Measurements from ENCODE around the gene LCA5.

The LCA5 gene

DNA sequence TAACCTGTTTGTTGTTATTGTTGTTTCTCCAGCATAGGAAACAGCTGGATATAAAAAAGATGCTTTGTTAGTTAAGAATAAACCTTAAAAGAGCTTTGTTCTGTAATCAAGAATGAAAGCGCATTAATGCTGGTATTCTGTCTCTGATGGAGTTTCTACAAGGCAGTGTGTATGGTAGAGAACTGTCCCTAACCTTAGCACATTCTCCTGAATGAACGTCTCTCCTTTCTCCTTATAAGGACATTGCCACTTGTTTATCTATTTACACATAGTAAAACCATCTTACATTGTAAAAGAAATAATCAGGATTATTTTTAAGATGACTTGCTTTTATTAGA is 33.8 kb upstream of the LCA5 start:
- Histone ChIP-seq H3K27me3 (no peaks in the 10 kb centered on the region), H3K4me3 (ENCODE audit: low read depth, low read length) (peak overlapping the region; percentile 39), H3K4me1 (no peaks in the 10 kb centered on the region), H3K9me3 (no peaks in the 10 kb centered on the region), H3K36me3 (no peaks in the 10 kb centered on the region)
- TF ChIP-seq, protein P1, sequence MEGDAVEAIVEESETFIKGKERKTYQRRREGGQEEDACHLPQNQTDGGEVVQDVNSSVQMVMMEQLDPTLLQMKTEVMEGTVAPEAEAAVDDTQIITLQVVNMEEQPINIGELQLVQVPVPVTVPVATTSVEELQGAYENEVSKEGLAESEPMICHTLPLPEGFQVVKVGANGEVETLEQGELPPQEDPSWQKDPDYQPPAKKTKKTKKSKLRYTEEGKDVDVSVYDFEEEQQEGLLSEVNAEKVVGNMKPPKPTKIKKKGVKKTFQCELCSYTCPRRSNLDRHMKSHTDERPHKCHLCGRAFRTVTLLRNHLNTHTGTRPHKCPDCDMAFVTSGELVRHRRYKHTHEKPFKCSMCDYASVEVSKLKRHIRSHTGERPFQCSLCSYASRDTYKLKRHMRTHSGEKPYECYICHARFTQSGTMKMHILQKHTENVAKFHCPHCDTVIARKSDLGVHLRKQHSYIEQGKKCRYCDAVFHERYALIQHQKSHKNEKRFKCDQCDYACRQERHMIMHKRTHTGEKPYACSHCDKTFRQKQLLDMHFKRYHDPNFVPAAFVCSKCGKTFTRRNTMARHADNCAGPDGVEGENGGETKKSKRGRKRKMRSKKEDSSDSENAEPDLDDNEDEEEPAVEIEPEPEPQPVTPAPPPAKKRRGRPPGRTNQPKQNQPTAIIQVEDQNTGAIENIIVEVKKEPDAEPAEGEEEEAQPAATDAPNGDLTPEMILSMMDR (IDR thresholded peaks at IDR 0.05; ENCODE audit: low read depth, low read length) = no peak
- DNase-seq = no peak

DNA sequence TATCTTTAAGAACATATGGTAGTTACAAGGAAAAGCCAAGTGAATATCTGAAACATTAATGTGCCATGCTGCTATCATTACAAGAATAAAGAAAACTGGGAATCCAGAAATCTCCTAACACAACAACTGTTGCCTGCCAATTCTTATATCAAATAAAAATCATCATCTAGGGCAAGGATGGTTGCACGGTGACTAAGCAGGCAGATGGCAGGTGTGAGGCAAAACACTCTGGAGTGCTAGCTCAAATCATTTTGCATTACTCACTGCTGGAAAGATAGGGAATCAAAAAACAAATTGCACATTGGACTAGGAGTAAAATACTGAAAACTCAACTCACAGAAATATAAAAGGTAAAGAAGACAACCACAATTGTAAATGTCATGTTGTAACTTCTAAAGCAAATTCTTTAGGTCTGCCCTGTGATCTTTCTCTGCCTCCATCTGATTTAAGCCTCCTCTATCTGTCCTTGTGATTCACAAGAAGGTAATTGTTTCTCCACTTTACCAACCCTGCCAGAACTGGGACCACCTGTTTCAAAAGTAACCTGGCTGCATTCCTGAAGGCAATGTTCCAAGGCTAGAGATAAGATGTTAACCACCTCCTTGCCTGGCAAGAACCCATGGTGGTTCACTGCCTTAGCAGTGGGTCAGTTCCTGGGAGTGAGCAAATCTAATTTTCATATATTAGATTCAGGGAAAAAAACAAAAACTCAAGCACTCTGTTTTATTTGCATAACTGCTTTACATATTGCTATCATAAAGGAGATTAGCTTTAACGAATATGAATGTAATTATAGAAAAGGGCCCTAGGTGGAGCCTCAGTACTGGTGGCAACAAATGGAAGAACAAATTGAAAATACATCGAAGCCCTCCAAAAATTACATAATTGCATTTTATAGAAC is 33.1 kb upstream of the LCA5 start:
- H3K27me3 ChIP-seq = no peaks in the 10 kb centered on the region
- H3K4me1 ChIP-seq = no peaks in the 10 kb centered on the region
- TF ChIP-seq, protein P1 (IDR thresholded peaks at IDR 0.05; ENCODE audit: low read depth, low read length) = peak; percentile 74
- H3K4me3 ChIP-seq (ENCODE audit: low read depth, low read length) = peak overlapping the region; percentile 39
- H3K9me3 ChIP-seq = no peaks in the 10 kb centered on the region
- DNase-seq = no peak
- no peaks in the 10 kb centered on the region for H3K36me3 ChIP-seq

DNA sequence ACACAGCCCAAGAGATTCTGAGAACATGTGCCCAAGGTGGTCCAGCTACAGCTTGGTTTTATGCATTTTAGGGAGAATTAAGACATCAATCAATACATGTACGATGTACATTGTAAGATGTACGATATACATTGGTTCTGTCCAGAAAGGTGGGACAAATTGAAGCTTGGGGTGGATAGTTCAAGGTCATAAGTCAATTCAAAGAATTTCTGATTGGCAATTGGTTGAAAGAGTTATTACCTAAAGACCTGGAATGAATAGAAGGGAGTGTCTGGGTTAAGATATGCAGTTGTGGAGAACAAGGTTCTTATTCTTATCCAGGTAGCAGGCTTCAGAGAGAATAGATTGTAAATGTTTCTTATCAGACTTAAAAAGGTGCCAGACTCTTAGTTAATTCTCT is 31.8 kb upstream of the LCA5 start:
- no peaks in the 10 kb centered on the region for H3K36me3 ChIP-seq
- H3K4me1 ChIP-seq = no peaks in the 10 kb centered on the region
- no peak overlapping the region for H3K4me3 ChIP-seq (ENCODE audit: low read depth, low read length)
- H3K27me3 ChIP-seq = no peaks in the 10 kb centered on the region
- DNase-seq = no peak
- TF ChIP-seq, protein P1 (IDR thresholded peaks at IDR 0.05; ENCODE audit: low read depth, low read length) = no peak
- H3K9me3 ChIP-seq = no peaks in the 10 kb centered on the region

DNA sequence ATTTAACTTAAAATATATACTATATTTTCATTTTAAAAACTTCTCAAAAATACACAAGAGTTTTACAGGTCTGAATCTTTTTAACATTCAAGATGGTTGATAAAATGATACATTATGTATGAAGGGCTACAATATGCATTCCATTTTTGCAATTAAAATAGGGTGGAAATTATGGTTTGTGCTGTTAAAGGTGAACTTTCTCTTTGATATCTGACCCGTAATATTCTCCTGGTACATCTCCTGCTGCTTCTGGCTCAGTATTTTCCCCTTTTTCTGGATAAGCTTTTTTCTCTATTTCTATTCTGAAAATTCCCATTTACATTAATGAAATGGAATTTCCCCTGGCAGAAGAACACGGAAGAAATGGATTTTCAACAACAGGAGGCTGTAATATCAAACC is 27.4 kb upstream of the LCA5 start:
- no peaks in the 10 kb centered on the region for H3K9me3 ChIP-seq
- H3K27me3 ChIP-seq = no peaks in the 10 kb centered on the region
- no peaks in the 10 kb centered on the region; the same call in 1 of the 2 replicates for H3K36me3 ChIP-seq
- no peak for DNase-seq
- TF ChIP-seq, protein P1 (IDR thresholded peaks at IDR 0.05; ENCODE audit: low read depth, low read length) = no peak
- no peak overlapping the region for H3K4me3 ChIP-seq (ENCODE audit: low read depth, low read length)
- no peaks in the 10 kb centered on the region for H3K4me1 ChIP-seq

DNA sequence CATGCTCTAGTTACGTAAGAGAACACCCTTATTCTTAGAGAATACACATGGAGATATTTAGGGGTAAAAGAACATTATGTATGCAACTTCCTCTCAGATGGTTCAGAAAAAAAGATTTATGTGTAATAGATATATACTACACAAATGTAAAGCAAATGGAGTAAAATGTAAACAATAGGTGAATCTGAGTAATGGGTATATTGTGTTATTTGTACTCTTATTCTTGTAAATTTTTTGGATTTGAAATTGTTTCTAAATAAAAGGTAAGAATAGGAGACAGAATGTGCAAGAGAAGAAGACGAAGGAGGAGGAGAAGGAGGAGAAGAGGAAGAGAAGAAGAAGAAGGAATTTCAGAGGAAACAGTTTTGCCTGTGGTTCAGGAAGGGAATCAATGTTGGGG is 22.5 kb upstream of the LCA5 start:
- TF ChIP-seq, protein P1 (IDR thresholded peaks at IDR 0.05; ENCODE audit: low read depth, low read length) = no peak
- Histone ChIP-seq H3K36me3 (no peaks in the 10 kb centered on the region; the same call in 1 of the 2 replicates), H3K9me3 (no peaks in the 10 kb centered on the region), H3K4me3 (ENCODE audit: low read depth, low read length) (no peak overlapping the region), H3K4me1 (no peaks in the 10 kb centered on the region), H3K27me3 (no peaks in the 10 kb centered on the region)
- no peak for DNase-seq
